ENCODE data around the gene BBX. TPM values are rescaled to one million over a fixed set of nuclear protein-coding genes. Genes with fewer than 3 reads are reported as not detected.

Gene BBX
- total RNA-seq, 1 donor from 2014 or later, result 54.1 TPM

- Mint-ChIP-seq H3K9me3 (ENCODE audit: low read depth) (no peaks in the 10 kb centered on the region), H3K4me1 (ENCODE audit: low read depth) (peaks cover 11% of the 10 kb centered on the region), H3K36me3 (ENCODE audit: insufficient read depth) (no peaks in the 10 kb centered on the region), H3K27me3 (no peaks in the 10 kb centered on the region), H3K27ac (no peak overlapping the region), H3K4me3 (ENCODE audit: low read depth) (no peak overlapping the region)
- no peak for TF ChIP-seq CTCF (IDR thresholded peaks at IDR 0.05; ENCODE audit: unreplicated experiment)
- DNase-seq (ENCODE audit: low spot score, unreplicated experiment), result no peak
These were observed 56.6 kb downstream of the BBX start for GRCh38 chr3:107579371-107579770.

GRCh38 chr3:107581230-107581629 is 58.5 kb downstream of the BBX start:
- H3K27me3 Mint-ChIP-seq, result no peaks in the 10 kb centered on the region
- H3K4me3 Mint-ChIP-seq (ENCODE audit: low read depth), result no peak overlapping the region
- H3K27ac Mint-ChIP-seq, result no peak overlapping the region

DNA sequence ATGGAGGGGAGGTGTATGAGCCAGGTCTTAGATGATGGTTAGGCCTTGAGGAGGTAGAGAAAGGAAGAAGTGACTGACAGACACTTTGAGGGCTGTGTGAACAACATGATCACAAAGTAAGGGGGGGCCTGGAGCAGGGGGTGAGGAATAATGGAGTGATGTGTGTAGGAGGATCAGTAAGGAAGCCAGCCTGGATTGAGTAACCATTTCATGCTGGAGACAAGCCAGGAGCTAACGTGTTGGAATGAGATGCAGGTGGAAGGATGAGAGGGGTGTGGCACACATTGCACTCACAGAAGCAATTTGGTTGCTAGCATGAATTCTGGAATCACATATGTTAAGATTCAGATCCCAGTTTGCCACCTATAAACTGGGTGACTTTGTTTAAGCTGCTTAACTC is 65.5 kb downstream of the BBX start:
- TF ChIP-seq CTCF (IDR thresholded peaks at IDR 0.05; ENCODE audit: unreplicated experiment), result no peak
- Mint-ChIP-seq H3K36me3 (ENCODE audit: insufficient read depth) (peaks cover 5% of the 10 kb centered on the region), H3K27me3 (no peaks in the 10 kb centered on the region), H3K4me1 (ENCODE audit: low read depth) (peaks cover 4% of the 10 kb centered on the region), H3K27ac (no peak overlapping the region), H3K4me3 (ENCODE audit: low read depth) (no peak overlapping the region), H3K9me3 (ENCODE audit: low read depth) (no peaks in the 10 kb centered on the region)
- DNase-seq (ENCODE audit: low spot score, unreplicated experiment), result no peak

More at GRCh38 chr3:107581230-107581629, 58.5 kb downstream of the BBX start:
- no peak for DNase-seq (ENCODE audit: low spot score, unreplicated experiment)
- Mint-ChIP-seq H3K4me1 (ENCODE audit: low read depth) (peaks cover 11% of the 10 kb centered on the region), H3K9me3 (ENCODE audit: low read depth) (no peaks in the 10 kb centered on the region), H3K36me3 (ENCODE audit: insufficient read depth) (no peaks in the 10 kb centered on the region)
- no peak for TF ChIP-seq CTCF (IDR thresholded peaks at IDR 0.05; ENCODE audit: unreplicated experiment)

DNA sequence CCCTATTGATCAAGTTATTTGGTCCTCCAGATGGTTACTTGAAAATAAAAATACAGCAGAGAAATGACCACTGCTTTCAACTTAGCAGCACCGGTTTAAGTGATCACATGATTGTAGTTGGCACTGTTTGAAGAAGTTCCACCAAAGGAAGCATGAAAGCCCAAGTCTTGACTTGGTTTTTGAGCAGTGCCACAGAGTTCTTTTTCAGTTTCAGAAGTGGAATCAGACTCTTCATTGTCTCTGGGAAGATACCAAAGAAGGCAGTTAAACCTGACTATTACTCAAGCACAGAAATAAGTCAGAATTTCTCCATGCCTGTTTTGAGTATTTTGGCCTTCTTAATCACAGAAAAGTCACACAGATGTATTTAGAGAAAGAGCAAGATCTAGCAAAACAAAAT is 66.7 kb downstream of the BBX start:
- H3K4me1 Mint-ChIP-seq (ENCODE audit: low read depth), result peaks cover 4% of the 10 kb centered on the region
- H3K36me3 Mint-ChIP-seq (ENCODE audit: insufficient read depth), result peaks cover 5% of the 10 kb centered on the region
- no peak for DNase-seq (ENCODE audit: low spot score, unreplicated experiment)

GRCh38 chr3:107590786-107591185 is 68.0 kb downstream of the BBX start:
- peaks cover 4% of the 10 kb centered on the region for H3K4me1 Mint-ChIP-seq (ENCODE audit: low read depth)
- no peak overlapping the region for H3K4me3 Mint-ChIP-seq (ENCODE audit: low read depth)
- no peaks in the 10 kb centered on the region for H3K27me3 Mint-ChIP-seq
- H3K9me3 Mint-ChIP-seq (ENCODE audit: low read depth), result no peaks in the 10 kb centered on the region
- no peak for DNase-seq (ENCODE audit: low spot score, unreplicated experiment)
- H3K27ac Mint-ChIP-seq, result no peak overlapping the region
- TF ChIP-seq CTCF (IDR thresholded peaks at IDR 0.05; ENCODE audit: unreplicated experiment), result no peak
- peaks cover 5% of the 10 kb centered on the region for H3K36me3 Mint-ChIP-seq (ENCODE audit: insufficient read depth)

More for the DNA sequence above, 66.7 kb downstream of the BBX start:
- Mint-ChIP-seq H3K9me3 (ENCODE audit: low read depth) (no peaks in the 10 kb centered on the region), H3K27ac (no peak overlapping the region), H3K27me3 (no peaks in the 10 kb centered on the region), H3K4me3 (ENCODE audit: low read depth) (no peak overlapping the region)
- no peak for TF ChIP-seq CTCF (IDR thresholded peaks at IDR 0.05; ENCODE audit: unreplicated experiment)
